ENCODE measurements around the gene CCDC57.

The CCDC57 gene

GRCh38 chr17:82073446-82073845, 139.2 kb downstream of the CCDC57 start:
- Histone ChIP-seq H3K79me2 (ENCODE audit: control insufficient read depth, low read length) (no peaks in the 10 kb centered on the region), H3K4me2 (ENCODE audit: low read length) (no peak overlapping the region), H3K4me3 (ENCODE audit: low read length) (no peak overlapping the region), H3K4me1 (ENCODE audit: control insufficient read depth, low read length) (peaks cover 17% of the 10 kb centered on the region), H3K9me2 (replicated peaks; ENCODE audit: control insufficient read depth, low read length) (no peaks in the 10 kb centered on the region), H3F3A (ENCODE audit: control insufficient read depth, insufficient read depth) (peaks cover 14% of the 10 kb centered on the region), H3K9me3 (ENCODE audit: control insufficient read depth, insufficient read depth, low read length) (no peaks in the 10 kb centered on the region), H3K27me3 (ENCODE audit: control insufficient read depth, low read length) (peaks cover 3% of the 10 kb centered on the region; the same call in 1 of the 2 replicates), H3K27ac (ENCODE audit: low read depth, low read length) (no peak overlapping the region), H4K20me1 (ENCODE audit: control insufficient read depth, insufficient read depth, low read depth, low read length) (0 out of 2 replicates have a peak, but pooled peaks cover 3% of the 10 kb centered on the region), H3K36me3 (ENCODE audit: control insufficient read depth, low read length) (peaks cover 9% of the 10 kb centered on the region)
- TF ChIP-seq EZH2phosphoT487 (IDR thresholded peaks at IDR 0.05; ENCODE audit: borderline replicate concordance, low read length), result no peak
- no peak for TF ChIP-seq CTCF (IDR thresholded peaks at IDR 0.05; ENCODE audit: low read depth, low read length, poor library complexity, severe bottlenecking)

GRCh38 chr17:82072827-82073226, 139.8 kb downstream of the CCDC57 start:
- Histone ChIP-seq H4K20me1 (ENCODE audit: control insufficient read depth, insufficient read depth, low read depth, low read length) (0 out of 2 replicates have a peak, but pooled peaks cover 3% of the 10 kb centered on the region), H3K36me3 (ENCODE audit: control insufficient read depth, low read length) (peaks cover 3% of the 10 kb centered on the region), H3K4me3 (ENCODE audit: low read length) (no peak overlapping the region), H3K27me3 (ENCODE audit: control insufficient read depth, low read length) (peaks cover 3% of the 10 kb centered on the region; the same call in 1 of the 2 replicates), H3F3A (ENCODE audit: control insufficient read depth, insufficient read depth) (peaks cover 14% of the 10 kb centered on the region), H3K4me2 (ENCODE audit: low read length) (no peak overlapping the region), H3K9me2 (replicated peaks; ENCODE audit: control insufficient read depth, low read length) (no peaks in the 10 kb centered on the region), H3K9me3 (ENCODE audit: control insufficient read depth, insufficient read depth, low read length) (no peaks in the 10 kb centered on the region), H3K4me1 (ENCODE audit: control insufficient read depth, low read length) (peaks cover 17% of the 10 kb centered on the region), H3K27ac (ENCODE audit: low read depth, low read length) (no peak overlapping the region), H3K79me2 (ENCODE audit: control insufficient read depth, low read length) (no peaks in the 10 kb centered on the region)
- no peak for TF ChIP-seq EZH2phosphoT487 (IDR thresholded peaks at IDR 0.05; ENCODE audit: borderline replicate concordance, low read length)
- TF ChIP-seq CTCF (IDR thresholded peaks at IDR 0.05; ENCODE audit: low read depth, low read length, poor library complexity, severe bottlenecking), result no peak

GRCh38 chr17:82070611-82071010, 142.0 kb downstream of the CCDC57 start:
- no peaks in the 10 kb centered on the region for H3K36me3 ChIP-seq (ENCODE audit: control insufficient read depth, low read length)
- peaks cover 3% of the 10 kb centered on the region; the same call in 1 of the 2 replicates for H3K27me3 ChIP-seq (ENCODE audit: control insufficient read depth, low read length)
- H3K9me3 ChIP-seq (ENCODE audit: control insufficient read depth, insufficient read depth, low read length), result no peaks in the 10 kb centered on the region
- no peaks in the 10 kb centered on the region for H4K20me1 ChIP-seq (ENCODE audit: control insufficient read depth, insufficient read depth, low read depth, low read length)
- H3K79me2 ChIP-seq (ENCODE audit: control insufficient read depth, low read length), result peaks cover 8% of the 10 kb centered on the region
- H3K9me2 ChIP-seq (replicated peaks; ENCODE audit: control insufficient read depth, low read length), result no peaks in the 10 kb centered on the region
- peaks cover 4% of the 10 kb centered on the region; the same call in 1 of the 2 replicates for H3F3A ChIP-seq (ENCODE audit: control insufficient read depth, insufficient read depth)
- H3K27ac ChIP-seq (ENCODE audit: low read depth, low read length), result no peak overlapping the region
- no peak overlapping the region for H3K4me3 ChIP-seq (ENCODE audit: low read length)
- peaks cover 12% of the 10 kb centered on the region for H3K4me1 ChIP-seq (ENCODE audit: control insufficient read depth, low read length)
- no peak for TF ChIP-seq CTCF (IDR thresholded peaks at IDR 0.05; ENCODE audit: low read depth, low read length, poor library complexity, severe bottlenecking)
- no peak for TF ChIP-seq EZH2phosphoT487 (IDR thresholded peaks at IDR 0.05; ENCODE audit: borderline replicate concordance, low read length)
- no peak overlapping the region for H3K4me2 ChIP-seq (ENCODE audit: low read length)
